ENCODE data around the gene ACSF3. TPM values are rescaled to one million over a fixed set of nuclear protein-coding genes. Genes with fewer than 3 reads are reported as not detected.
A peak's percentile ranks its signal among the peaks of the same experiment; 100 is the strongest.

ACSF3 gene
- total RNA-seq, 1 donor from 2014 or later = 25.8 TPM

DNA sequence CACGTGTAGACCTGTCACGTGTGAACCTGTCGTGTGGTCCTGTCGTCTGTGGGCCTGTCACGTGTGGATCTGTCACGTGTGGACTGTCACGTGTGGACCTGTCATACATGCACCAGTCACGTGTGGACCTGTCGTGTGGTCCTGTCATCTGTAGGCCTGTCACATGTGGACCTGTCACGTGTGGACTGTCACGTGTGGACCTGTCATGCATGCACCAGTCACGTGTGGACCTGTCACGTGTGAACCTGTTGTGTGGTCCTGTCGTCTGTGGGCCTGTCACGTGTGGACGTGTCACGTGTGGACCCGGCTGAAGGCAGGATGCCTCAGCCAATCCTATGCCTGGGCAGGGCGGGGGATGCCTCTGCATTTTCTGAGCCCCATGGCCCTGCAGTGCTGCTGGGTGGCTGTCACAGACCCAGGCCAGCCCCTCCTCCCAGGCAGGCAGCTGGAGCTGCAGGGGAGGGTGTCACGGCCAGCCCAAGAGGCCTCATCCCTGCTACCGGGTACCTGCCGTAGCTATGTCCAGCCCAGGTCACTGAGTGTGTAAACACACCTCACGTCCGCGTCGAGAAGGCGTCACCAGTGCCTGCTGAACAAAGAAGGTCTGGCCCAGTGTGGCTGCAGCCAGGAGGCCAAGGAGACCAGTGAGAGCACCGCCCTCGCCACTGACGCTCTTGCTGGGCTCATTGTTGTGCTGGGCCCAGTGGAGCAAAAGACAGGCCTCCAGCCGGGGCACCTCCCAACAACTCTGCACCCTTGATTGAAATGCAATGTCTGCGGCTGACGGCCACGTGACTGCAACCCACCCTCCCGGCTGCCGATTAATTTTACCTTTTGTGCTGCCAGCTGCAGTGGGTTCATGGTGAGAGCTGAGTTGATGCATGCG lies 18.6 kb upstream of the ACSF3 start:
- no peak for DNase-seq (ENCODE audit: low read depth)
- Histone ChIP-seq H3K36me3 (ENCODE audit: control insufficient read depth, insufficient read depth, low read length) (no peaks in the 10 kb centered on the region), H3K27me3 (ENCODE audit: control insufficient read depth, insufficient read depth, low read length) (no peaks in the 10 kb centered on the region), H3K4me3 (ENCODE audit: low read depth, low read length) (no peak overlapping the region)
- TF ChIP-seq, protein P1, sequence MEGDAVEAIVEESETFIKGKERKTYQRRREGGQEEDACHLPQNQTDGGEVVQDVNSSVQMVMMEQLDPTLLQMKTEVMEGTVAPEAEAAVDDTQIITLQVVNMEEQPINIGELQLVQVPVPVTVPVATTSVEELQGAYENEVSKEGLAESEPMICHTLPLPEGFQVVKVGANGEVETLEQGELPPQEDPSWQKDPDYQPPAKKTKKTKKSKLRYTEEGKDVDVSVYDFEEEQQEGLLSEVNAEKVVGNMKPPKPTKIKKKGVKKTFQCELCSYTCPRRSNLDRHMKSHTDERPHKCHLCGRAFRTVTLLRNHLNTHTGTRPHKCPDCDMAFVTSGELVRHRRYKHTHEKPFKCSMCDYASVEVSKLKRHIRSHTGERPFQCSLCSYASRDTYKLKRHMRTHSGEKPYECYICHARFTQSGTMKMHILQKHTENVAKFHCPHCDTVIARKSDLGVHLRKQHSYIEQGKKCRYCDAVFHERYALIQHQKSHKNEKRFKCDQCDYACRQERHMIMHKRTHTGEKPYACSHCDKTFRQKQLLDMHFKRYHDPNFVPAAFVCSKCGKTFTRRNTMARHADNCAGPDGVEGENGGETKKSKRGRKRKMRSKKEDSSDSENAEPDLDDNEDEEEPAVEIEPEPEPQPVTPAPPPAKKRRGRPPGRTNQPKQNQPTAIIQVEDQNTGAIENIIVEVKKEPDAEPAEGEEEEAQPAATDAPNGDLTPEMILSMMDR (IDR thresholded peaks at IDR 0.05; ENCODE audit: insufficient read depth, low read length, severe bottlenecking) = no peak
- peak; percentile 98 for FAIRE-seq

DNA sequence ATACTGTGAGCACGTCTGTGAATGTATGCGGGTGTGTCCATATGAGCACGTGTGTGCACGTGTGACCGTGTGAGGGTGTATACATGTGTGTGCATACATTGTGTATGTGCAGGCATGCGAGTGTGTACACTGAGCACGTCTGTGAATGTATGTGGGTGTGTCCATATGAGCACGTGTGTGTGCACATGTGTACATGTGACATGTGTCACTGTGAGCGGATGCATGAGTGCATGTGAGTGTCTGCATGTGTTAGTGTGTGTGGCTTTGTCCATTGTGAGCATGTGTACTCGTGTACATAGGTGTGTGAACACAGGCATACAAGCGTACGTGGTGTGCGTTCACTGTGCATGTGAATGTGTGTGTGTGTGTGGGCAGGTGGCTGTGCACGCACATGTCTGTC lies 17.5 kb upstream of the ACSF3 start:
- FAIRE-seq = no peak
- Histone ChIP-seq H3K4me3 (ENCODE audit: low read depth, low read length) (no peak overlapping the region), H3K36me3 (ENCODE audit: control insufficient read depth, insufficient read depth, low read length) (no peaks in the 10 kb centered on the region), H3K27me3 (ENCODE audit: control insufficient read depth, insufficient read depth, low read length) (no peaks in the 10 kb centered on the region)
- no peak for DNase-seq (ENCODE audit: low read depth)
- TF ChIP-seq, protein P1 (IDR thresholded peaks at IDR 0.05; ENCODE audit: insufficient read depth, low read length, severe bottlenecking) = no peak

DNA sequence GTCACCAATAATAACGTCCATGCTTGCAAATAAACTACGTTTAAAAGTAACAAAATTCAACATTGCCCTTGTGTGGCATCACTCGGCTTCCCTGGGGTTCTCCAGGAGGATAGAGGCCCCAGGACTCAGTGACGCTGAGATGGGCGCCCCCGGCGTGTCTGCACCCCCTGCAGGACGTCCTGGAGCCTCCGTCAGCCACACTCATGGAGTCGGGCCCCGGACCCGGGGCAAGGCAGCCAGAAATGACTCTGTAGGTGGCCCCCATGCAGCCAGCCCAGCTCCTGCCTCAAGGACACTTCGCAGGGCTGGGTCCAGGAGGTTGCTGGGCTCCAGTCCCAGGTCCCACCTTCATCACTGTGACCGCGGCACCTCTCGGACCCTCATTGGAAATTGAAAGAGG lies 16.6 kb upstream of the ACSF3 start:
- H3K4me3 ChIP-seq (ENCODE audit: low read depth, low read length) = no peak overlapping the region
- no peak for FAIRE-seq
- no peaks in the 10 kb centered on the region for H3K36me3 ChIP-seq (ENCODE audit: control insufficient read depth, insufficient read depth, low read length)
- DNase-seq (ENCODE audit: low read depth) = no peak
- H3K27me3 ChIP-seq (ENCODE audit: control insufficient read depth, insufficient read depth, low read length) = no peaks in the 10 kb centered on the region
- TF ChIP-seq, protein P1 (IDR thresholded peaks at IDR 0.05; ENCODE audit: insufficient read depth, low read length, severe bottlenecking) = no peak

- Histone ChIP-seq H3K4me3 (ENCODE audit: low read depth, low read length) (no peak overlapping the region), H3K27me3 (ENCODE audit: control insufficient read depth, insufficient read depth, low read length) (no peaks in the 10 kb centered on the region), H3K36me3 (ENCODE audit: control insufficient read depth, insufficient read depth, low read length) (no peaks in the 10 kb centered on the region)
- TF ChIP-seq, protein P1 (IDR thresholded peaks at IDR 0.05; ENCODE audit: insufficient read depth, low read length, severe bottlenecking) = no peak
- DNase-seq (ENCODE audit: low read depth) (no peak), FAIRE-seq (no peak)
Measured at GRCh38 chr16:89078172-89078571, 15.5 kb upstream of the ACSF3 start.

GRCh38 chr16:89079434-89079980 lies 14.1 kb upstream of the ACSF3 start:
- no peak for FAIRE-seq
- no peak for DNase-seq (ENCODE audit: low read depth)
- TF ChIP-seq, protein P1 (IDR thresholded peaks at IDR 0.05; ENCODE audit: insufficient read depth, low read length, severe bottlenecking) = no peak
- no peak overlapping the region for H3K4me3 ChIP-seq (ENCODE audit: low read depth, low read length)
- H3K27me3 ChIP-seq (ENCODE audit: control insufficient read depth, insufficient read depth, low read length) = no peaks in the 10 kb centered on the region
- no peaks in the 10 kb centered on the region for H3K36me3 ChIP-seq (ENCODE audit: control insufficient read depth, insufficient read depth, low read length)
